Astrocyte (in vitro differentiated cells and primary cell): ENCODE data around the gene AMZ1.

Experiments used
- CTCF ChIP-seq: IDR thresholded peaks from 2 replicates; pipeline ENCODE4 v1.5.1; 2011; ENCODE audit warnings: low read depth, mild to moderate bottlenecking, inconsistent platforms, low read length, moderate library complexity; ENCODE audit not compliant: insufficient read depth
- EZH2 ChIP-seq: IDR thresholded peaks from 2 replicates; pipeline ENCODE4 v1.6.1; 2012; ENCODE audit warnings: mild to moderate bottlenecking, low read length, inconsistent platforms; ENCODE audit not compliant: insufficient read depth

GRCh38 chr7:2688409-2689342 is 674 bp downstream of the AMZ1 start:
- TF ChIP-seq EZH2 (peak; percentile 83), CTCF (no peak)
